ENCODE results near the gene BLTP1. TPM values are rescaled to one million over a fixed set of nuclear protein-coding genes. Genes with fewer than 3 reads are reported as not detected.

The BLTP1 gene
- total and polyA plus RNA-seq, 2 experiments from 2014 or later, result 20.1 to 121 TPM

DNA sequence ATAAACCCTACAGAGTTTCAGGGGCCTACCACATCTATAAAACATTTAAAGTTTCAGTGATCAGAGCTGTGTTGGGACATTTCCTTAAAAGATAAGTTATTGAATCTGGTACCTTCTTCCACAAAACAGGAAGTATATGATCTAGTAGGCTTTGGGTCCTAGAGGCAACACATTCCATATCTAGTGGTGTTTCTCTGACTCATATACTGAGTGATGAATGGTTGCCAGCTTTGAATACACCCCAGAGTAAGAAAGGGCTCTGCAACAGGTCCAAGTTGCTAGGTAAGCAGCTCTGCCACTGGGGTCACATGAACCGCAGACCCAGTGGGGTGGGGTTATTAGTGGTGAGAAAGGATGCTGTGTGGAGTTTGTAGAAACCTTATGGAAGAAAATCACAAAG, 32.4 kb upstream of the BLTP1 start:
- Histone ChIP-seq H3K36me3 (no peaks in the 10 kb centered on the region), H3K27ac (no peak overlapping the region), H3K4me1 (ENCODE audit: low read depth) (no peaks in the 10 kb centered on the region), H3K9me3 (ENCODE audit: low read depth) (no peaks in the 10 kb centered on the region), H3K27me3 (no peaks in the 10 kb centered on the region), H3K4me3 (no peak overlapping the region)
- TF ChIP-seq, protein P1, sequence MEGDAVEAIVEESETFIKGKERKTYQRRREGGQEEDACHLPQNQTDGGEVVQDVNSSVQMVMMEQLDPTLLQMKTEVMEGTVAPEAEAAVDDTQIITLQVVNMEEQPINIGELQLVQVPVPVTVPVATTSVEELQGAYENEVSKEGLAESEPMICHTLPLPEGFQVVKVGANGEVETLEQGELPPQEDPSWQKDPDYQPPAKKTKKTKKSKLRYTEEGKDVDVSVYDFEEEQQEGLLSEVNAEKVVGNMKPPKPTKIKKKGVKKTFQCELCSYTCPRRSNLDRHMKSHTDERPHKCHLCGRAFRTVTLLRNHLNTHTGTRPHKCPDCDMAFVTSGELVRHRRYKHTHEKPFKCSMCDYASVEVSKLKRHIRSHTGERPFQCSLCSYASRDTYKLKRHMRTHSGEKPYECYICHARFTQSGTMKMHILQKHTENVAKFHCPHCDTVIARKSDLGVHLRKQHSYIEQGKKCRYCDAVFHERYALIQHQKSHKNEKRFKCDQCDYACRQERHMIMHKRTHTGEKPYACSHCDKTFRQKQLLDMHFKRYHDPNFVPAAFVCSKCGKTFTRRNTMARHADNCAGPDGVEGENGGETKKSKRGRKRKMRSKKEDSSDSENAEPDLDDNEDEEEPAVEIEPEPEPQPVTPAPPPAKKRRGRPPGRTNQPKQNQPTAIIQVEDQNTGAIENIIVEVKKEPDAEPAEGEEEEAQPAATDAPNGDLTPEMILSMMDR (IDR thresholded peaks at IDR 0.05; ENCODE audit: low read depth, low read length), result no peak
- no peak for DNase-seq (ENCODE audit: low read depth in 1 of 2, low spot score in 1 of 2)

GRCh38 chr4:122121593-122121992, 30.5 kb upstream of the BLTP1 start:
- no peak overlapping the region for H3K27ac ChIP-seq
- no peak for DNase-seq (ENCODE audit: low read depth in 1 of 2, low spot score in 1 of 2)
- no peaks in the 10 kb centered on the region for H3K4me1 ChIP-seq (ENCODE audit: low read depth)
- no peaks in the 10 kb centered on the region for H3K36me3 ChIP-seq
- H3K27me3 ChIP-seq, result no peaks in the 10 kb centered on the region
- TF ChIP-seq, protein P1 (IDR thresholded peaks at IDR 0.05; ENCODE audit: low read depth, low read length), result no peak
- no peak overlapping the region for H3K4me3 ChIP-seq
- no peaks in the 10 kb centered on the region for H3K9me3 ChIP-seq (ENCODE audit: low read depth)

DNA sequence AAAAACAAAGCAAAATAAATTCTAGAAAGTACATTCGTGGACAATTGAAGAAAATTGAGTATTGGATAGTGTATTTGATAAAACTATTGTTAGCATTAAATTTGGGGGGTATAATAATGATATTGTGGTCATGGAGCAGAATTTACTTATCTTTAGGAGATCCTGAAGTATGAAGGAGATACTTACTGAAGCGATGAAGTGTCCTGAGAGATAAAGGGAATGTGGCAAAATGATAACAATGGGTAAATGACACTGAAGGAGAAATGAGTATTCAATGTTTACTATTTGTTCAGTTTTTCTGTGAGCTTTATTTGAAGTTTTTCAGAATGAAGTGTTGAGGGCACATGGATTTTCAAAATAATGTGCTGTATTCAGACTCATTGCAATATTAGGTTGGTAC, 30.0 kb upstream of the BLTP1 start:
- H3K4me3 ChIP-seq, result no peak overlapping the region
- no peaks in the 10 kb centered on the region for H3K9me3 ChIP-seq (ENCODE audit: low read depth)
- no peaks in the 10 kb centered on the region for H3K4me1 ChIP-seq (ENCODE audit: low read depth)
- H3K36me3 ChIP-seq, result no peaks in the 10 kb centered on the region
- no peak overlapping the region for H3K27ac ChIP-seq
- no peak for DNase-seq (ENCODE audit: low read depth in 1 of 2, low spot score in 1 of 2)
- H3K27me3 ChIP-seq, result no peaks in the 10 kb centered on the region
- TF ChIP-seq, protein P1 (IDR thresholded peaks at IDR 0.05; ENCODE audit: low read depth, low read length), result no peak

DNA sequence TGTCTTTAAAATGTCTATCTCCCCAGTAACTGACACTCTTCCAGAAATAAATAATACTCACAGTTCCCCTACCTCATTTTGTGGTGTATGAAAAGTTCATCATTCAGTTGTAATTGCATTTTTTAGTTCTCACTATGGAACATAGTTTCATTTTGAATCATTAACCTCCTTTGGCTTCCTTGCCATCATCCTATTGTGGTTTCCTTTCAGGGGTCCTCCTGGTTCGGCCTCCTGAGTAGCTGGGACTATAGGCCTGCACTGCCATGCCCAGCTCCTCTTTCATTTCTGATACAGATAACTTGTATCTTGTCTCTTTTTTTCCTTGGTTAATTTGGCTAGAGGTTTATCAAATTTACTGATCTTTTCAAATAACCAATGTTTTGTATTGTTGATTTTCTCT, 23.1 kb upstream of the BLTP1 start:
- Histone ChIP-seq H3K36me3 (no peaks in the 10 kb centered on the region), H3K9me3 (ENCODE audit: low read depth) (no peaks in the 10 kb centered on the region), H3K27ac (no peak overlapping the region), H3K27me3 (peaks cover 4% of the 10 kb centered on the region), H3K4me1 (ENCODE audit: low read depth) (no peaks in the 10 kb centered on the region), H3K4me3 (no peak overlapping the region)
- TF ChIP-seq, protein P1 (IDR thresholded peaks at IDR 0.05; ENCODE audit: low read depth, low read length), result no peak
- no peak for DNase-seq (ENCODE audit: low read depth in 1 of 2, low spot score in 1 of 2)

GRCh38 chr4:122131562-122132157, 20.5 kb upstream of the BLTP1 start:
- no peaks in the 10 kb centered on the region for H3K36me3 ChIP-seq
- no peak overlapping the region for H3K4me3 ChIP-seq
- H3K9me3 ChIP-seq (ENCODE audit: low read depth), result no peaks in the 10 kb centered on the region
- peaks cover 8% of the 10 kb centered on the region for H3K27me3 ChIP-seq
- TF ChIP-seq, protein P1 (IDR thresholded peaks at IDR 0.05; ENCODE audit: low read depth, low read length), result no peak
- no peak for DNase-seq (ENCODE audit: low read depth in 1 of 2, low spot score in 1 of 2)
- no peaks in the 10 kb centered on the region for H3K4me1 ChIP-seq (ENCODE audit: low read depth)
- H3K27ac ChIP-seq, result no peak overlapping the region

Data from cardiac muscle cell (in vitro differentiated cells and primary cell).